ENCODE data around the gene LTBP1. TPM values are rescaled to one million over a fixed set of nuclear protein-coding genes. Genes with fewer than 3 reads are reported as not detected.

The LTBP1 gene
- total RNA-seq, 1 experiment from 2014 or later: 2.2 TPM

DNA sequence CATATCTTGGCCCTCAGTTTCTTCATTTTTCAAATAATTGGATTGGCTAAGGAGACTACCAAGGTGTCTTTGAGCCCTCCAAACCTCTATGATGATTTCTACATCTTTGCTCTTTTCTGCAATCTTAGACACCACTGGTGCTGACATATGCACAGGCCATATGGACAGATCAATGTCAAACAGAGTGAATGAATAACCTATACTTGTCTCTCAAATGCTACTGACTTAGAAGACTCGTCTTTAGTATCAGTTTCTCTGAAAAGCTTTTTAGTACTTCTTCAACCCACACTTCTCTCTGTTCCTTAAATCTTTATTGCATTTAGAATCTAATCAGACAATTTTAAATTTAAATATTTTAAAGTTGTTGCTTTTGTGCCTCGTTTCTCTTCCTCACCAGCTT, 258.2 kb downstream of the LTBP1 start:
- no TSS peak for BruUV-seq (replicated peaks)

DNA sequence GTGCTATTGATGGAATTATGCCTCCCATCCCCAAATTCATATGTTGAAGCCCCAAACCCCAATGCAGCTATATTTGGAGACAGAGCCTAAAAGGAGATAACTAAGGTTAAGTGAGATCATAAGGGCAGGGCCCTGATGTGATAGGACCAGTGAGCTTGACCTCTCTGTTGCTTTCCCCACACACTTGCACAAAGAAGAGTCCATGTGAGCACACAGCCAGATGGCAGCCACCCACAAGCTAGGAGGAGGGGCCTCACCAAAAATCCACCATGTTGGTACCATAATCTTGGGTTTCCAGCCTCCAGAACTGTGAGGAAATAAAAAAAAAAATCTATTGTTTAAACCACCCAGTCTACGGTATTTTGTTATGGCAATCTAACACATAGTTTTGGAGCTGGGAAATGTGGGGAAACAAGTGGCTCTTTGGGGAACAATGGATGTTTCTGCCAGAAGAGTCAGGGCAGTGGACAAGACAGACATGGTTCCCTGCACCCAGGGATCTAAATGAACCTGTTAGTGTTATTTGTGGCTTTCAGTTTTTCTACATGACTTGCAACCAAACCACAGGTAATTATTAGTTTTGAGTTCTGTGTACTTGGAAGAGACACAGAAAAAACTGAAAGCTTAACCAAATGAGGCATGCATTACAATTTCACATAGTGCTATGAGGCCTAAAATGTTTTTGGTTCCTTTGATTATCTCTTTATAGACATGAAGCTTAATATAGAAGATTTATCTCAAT, 259.1 kb downstream of the LTBP1 start:
- H3K36me3 ChIP-seq (ENCODE audit: insufficient read depth, low read length, poor library complexity, severe bottlenecking): no peaks in the 10 kb centered on the region
- CTCF ChIA-PET: no interaction called here
- DNase-seq (ENCODE audit: low spot score): no peak
- intact Hi-C loops (cut with micrococcal nuclease; ENCODE audit: unreplicated experiment): no loop called here
- POLR2A ChIA-PET (ENCODE audit: low non-redundant PET): no interaction called here
- TF ChIP-seq, protein P1, sequence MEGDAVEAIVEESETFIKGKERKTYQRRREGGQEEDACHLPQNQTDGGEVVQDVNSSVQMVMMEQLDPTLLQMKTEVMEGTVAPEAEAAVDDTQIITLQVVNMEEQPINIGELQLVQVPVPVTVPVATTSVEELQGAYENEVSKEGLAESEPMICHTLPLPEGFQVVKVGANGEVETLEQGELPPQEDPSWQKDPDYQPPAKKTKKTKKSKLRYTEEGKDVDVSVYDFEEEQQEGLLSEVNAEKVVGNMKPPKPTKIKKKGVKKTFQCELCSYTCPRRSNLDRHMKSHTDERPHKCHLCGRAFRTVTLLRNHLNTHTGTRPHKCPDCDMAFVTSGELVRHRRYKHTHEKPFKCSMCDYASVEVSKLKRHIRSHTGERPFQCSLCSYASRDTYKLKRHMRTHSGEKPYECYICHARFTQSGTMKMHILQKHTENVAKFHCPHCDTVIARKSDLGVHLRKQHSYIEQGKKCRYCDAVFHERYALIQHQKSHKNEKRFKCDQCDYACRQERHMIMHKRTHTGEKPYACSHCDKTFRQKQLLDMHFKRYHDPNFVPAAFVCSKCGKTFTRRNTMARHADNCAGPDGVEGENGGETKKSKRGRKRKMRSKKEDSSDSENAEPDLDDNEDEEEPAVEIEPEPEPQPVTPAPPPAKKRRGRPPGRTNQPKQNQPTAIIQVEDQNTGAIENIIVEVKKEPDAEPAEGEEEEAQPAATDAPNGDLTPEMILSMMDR (conservative IDR thresholded peaks at IDR 0.05; ENCODE audit: low read depth, low read length): no peak
- TF ChIP-seq EZH2 (IDR thresholded peaks at IDR 0.05; ENCODE audit: borderline replicate concordance, low read depth, low read length, poor library complexity, severe bottlenecking): no peak
- H3K4me1 ChIP-seq (ENCODE audit: insufficient read depth, low read length, poor library complexity, severe bottlenecking): no peaks in the 10 kb centered on the region
- H3K27me3 ChIP-seq (replicated peaks; ENCODE audit: insufficient read depth, low read depth, low read length, poor library complexity): no peaks in the 10 kb centered on the region
- H3K27ac ChIP-seq (ENCODE audit: low read depth, low read length, poor library complexity, severe bottlenecking): no peak overlapping the region
- no peak overlapping the region for H3K4me3 ChIP-seq (ENCODE audit: low read depth, low read length, poor library complexity, severe bottlenecking)
- no peaks in the 10 kb centered on the region for H3K9me3 ChIP-seq (ENCODE audit: low read depth, low read length, poor library complexity, severe bottlenecking)
- no TSS peak for BruUV-seq (replicated peaks)

More for the DNA sequence above, 258.2 kb downstream of the LTBP1 start:
- no peak overlapping the region for H3K4me3 ChIP-seq (ENCODE audit: low read depth, low read length, poor library complexity, severe bottlenecking)
- ChIA-PET CTCF (no interaction called here), POLR2A (ENCODE audit: low non-redundant PET) (no interaction called here)
- H3K27ac ChIP-seq (ENCODE audit: low read depth, low read length, poor library complexity, severe bottlenecking): no peak overlapping the region
- no peaks in the 10 kb centered on the region for H3K27me3 ChIP-seq (replicated peaks; ENCODE audit: insufficient read depth, low read depth, low read length, poor library complexity)
- H3K9me3 ChIP-seq (ENCODE audit: low read depth, low read length, poor library complexity, severe bottlenecking): no peaks in the 10 kb centered on the region
- DNase-seq (ENCODE audit: low spot score): no peak
- intact Hi-C loops (cut with micrococcal nuclease; ENCODE audit: unreplicated experiment): no loop called here
- H3K36me3 ChIP-seq (ENCODE audit: insufficient read depth, low read length, poor library complexity, severe bottlenecking): no peaks in the 10 kb centered on the region
- no peak for TF ChIP-seq EZH2 (IDR thresholded peaks at IDR 0.05; ENCODE audit: borderline replicate concordance, low read depth, low read length, poor library complexity, severe bottlenecking)
- TF ChIP-seq, protein P1 (conservative IDR thresholded peaks at IDR 0.05; ENCODE audit: low read depth, low read length): no peak
- no peaks in the 10 kb centered on the region for H3K4me1 ChIP-seq (ENCODE audit: insufficient read depth, low read length, poor library complexity, severe bottlenecking)

DNA sequence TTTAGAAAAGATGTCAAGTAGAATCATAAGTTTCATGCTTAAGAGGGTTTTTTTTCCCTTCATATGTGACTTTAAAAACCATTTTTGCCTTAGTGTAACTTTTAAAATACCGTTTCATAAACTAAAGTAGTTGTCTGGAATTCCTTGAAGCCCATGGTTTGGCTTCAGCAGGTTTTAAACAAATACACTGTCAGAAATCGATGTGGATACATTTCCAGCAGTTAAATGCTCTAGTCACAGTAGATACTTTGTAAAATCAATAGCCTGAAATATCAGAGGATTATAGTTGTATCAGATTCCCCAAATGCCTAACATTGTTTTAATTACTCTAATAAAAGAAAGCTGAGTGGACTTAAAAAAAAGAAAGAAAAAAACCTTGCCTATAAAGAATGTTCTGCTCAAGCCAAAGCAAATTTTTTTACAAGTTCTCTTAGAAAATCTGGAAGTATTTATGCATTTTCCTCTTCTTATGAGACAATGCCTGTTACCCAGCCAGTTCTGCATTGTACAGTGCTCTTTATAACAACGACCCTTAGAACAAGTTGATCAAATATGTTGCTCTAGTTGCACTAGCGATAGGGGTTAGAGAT, 260.5 kb downstream of the LTBP1 start:
- POLR2A ChIA-PET (ENCODE audit: low non-redundant PET): no interaction called here
- CTCF ChIA-PET: no interaction called here

More for the DNA sequence above, 260.5 kb downstream of the LTBP1 start:
- no peaks in the 10 kb centered on the region for H3K36me3 ChIP-seq (ENCODE audit: insufficient read depth, low read length, poor library complexity, severe bottlenecking)
- no peaks in the 10 kb centered on the region for H3K27me3 ChIP-seq (replicated peaks; ENCODE audit: insufficient read depth, low read depth, low read length, poor library complexity)
- intact Hi-C loops (cut with micrococcal nuclease; ENCODE audit: unreplicated experiment): no loop called here
- no peak overlapping the region for H3K4me3 ChIP-seq (ENCODE audit: low read depth, low read length, poor library complexity, severe bottlenecking)
- H3K27ac ChIP-seq (ENCODE audit: low read depth, low read length, poor library complexity, severe bottlenecking): no peak overlapping the region
- BruUV-seq (replicated peaks): no TSS peak
- DNase-seq (ENCODE audit: low spot score): no peak
- H3K9me3 ChIP-seq (ENCODE audit: low read depth, low read length, poor library complexity, severe bottlenecking): no peaks in the 10 kb centered on the region
- no peaks in the 10 kb centered on the region for H3K4me1 ChIP-seq (ENCODE audit: insufficient read depth, low read length, poor library complexity, severe bottlenecking)
- no peak for TF ChIP-seq EZH2 (IDR thresholded peaks at IDR 0.05; ENCODE audit: borderline replicate concordance, low read depth, low read length, poor library complexity, severe bottlenecking)
- TF ChIP-seq, protein P1 (conservative IDR thresholded peaks at IDR 0.05; ENCODE audit: low read depth, low read length): no peak
